GM12801 (cell line): ENCODE measurements around the gene SETBP1.

Source experiments
- CTCF ChIP-seq: IDR thresholded peaks from one replicate; pipeline ENCODE4 v1.5.1; 2011; ENCODE audit warnings: control low read depth; ENCODE audit not compliant: insufficient read length; ENCODE audit errors: extremely low read depth

Gene SETBP1

DNA sequence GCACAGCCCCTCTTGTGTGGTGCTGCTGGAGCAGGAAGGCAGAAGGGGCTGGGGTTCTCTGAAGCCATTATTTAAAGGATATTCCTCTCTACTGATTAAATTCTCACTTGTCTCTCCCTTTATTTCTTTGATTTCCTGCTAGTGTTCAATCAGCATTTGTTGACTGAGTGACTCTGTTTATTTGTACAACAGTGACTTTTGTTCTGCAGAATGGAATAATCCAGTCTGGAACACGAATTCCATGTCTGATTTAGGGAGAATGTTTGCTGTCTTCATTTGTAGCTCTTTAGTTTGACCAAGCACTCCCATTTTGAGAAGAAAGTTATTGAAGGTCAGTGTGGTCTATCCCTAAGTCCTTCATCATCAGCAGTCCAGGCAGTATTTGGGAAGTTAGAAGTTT, 141.2 kb downstream of the SETBP1 start:
- no peak for TF ChIP-seq CTCF

DNA sequence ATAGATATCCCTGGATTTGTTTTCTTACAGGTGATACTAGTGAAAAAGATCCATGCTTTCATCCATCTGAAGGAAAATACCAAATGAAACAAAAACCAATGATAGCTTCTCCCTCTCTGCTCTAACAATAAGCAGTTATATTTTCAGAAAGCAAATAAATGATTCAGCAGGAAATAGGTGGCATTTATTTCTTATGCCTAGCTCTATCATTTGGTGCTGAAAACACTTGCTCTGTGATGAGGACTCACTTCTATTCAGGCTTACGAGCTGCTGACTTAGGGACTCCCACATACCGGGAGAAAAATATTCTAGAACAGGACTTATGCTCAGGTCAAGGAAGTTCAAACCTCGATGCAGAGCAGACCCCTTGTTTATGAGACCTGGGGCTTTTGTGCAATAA, 142.6 kb downstream of the SETBP1 start:
- TF ChIP-seq CTCF, result no peak

DNA sequence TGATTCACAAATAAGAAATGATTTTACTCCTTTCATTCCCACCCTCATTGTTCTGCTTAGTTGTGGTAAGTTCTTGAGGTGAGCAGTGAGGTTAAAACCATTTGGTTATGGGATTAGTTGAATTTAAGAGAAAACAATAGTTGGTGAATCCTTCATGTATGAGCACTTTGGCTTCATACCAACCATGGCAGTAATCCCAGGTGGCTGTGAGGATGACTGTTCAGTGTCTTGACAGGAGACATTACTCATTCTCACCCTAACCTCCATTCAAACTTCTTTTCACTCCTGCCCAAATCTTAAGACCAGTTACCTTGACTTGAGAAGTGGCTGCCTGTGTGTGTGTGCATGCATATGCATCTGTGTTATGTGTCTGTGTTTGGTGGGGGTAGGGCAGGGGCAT, 143.1 kb downstream of the SETBP1 start:
- TF ChIP-seq CTCF, result no peak

GRCh38 chr18:44824884-44825283, 144.2 kb downstream of the SETBP1 start:
- TF ChIP-seq CTCF, result no peak

DNA sequence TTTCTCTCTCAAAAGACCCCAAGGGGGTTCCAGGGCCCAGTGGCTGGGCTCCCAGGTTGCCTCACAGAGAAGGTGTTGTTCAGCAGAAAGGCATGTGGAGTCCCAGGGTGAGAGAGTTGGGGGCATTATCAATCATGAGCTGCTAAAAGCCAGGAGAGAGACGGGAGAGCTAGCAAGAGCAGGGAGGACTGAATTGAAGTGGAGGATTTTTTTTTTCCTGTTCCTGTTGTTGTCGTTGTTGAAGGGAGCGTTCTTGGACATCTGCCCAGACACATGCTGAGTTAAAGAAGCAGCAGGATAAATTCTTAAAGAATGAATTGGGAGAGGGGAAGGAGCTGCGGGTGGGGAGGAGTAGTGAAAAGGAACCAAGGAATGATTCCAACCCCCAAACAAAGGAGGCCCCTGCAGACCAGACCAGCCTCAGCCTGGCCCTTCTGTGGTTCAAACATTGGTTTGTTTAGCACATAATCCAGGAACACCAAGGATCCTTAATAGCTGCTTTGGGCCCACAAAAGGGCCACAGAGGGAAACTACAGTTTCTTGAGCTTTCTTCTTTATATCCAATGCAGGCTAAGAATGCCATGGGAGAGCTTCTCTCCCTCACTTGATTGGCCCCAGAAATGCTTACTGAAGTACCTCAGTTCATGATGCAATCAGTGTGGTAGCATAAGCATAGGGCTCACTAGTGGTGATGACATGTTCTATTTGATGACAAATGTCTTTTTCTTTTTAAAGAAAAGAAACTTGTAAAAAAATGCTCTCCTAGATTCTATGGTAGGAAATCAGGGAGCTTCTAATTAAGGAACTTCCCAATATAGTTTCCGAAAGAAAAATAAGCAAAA, 146.0 kb downstream of the SETBP1 start:
- TF ChIP-seq CTCF, result no peak

DNA sequence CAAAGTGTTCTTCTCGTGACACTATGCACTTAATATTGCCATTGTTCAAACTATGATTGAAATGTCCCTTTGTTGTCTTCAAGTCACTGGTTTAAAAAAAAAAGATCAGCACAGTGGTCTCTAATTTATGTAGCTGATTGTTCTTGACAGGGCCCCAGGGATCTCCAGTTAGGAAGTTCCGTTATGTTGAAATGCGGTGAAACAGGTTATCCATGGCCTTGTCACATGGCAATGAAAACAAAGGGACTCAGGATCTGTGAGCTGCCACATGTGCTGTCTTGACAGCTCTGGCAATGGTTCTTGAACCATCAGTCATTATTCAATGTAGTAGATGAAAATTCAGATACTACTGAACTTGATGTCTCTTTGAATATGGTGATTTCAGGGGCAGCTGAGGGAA, 147.4 kb downstream of the SETBP1 start:
- TF ChIP-seq CTCF, result no peak

GRCh38 chr18:44830581-44830980, 149.9 kb downstream of the SETBP1 start:
- TF ChIP-seq CTCF, result no peak
